Endothelial cell of umbilical vein (primary cell): ENCODE results near the gene SEMA3G. TPM values are rescaled to one million over a fixed set of nuclear protein-coding genes. Genes with fewer than 3 reads are reported as not detected.

Experiments
- BruUV-seq: library from RNA; stranded (reverse); fragments of 400-500 nt; replicated peaks from 2 replicates; lab custom pipeline; 2021; lab: Mats Ljungman, UMichigan
- CTCF ChIA-PET: fragments of 300-600, 350-600 bp; sonication (Branson Sonifier 250); formaldehyde crosslinking; loops from one replicate; lab custom pipeline; 2021; ENCODE audit warnings: antibody characterized with exemption, inconsistent platforms; lab: Charles Lee
- POLR2A ChIA-PET: fragments of 300-600, 350-600 bp; sonication (Branson Sonifier 250); formaldehyde crosslinking; loops from one replicate; lab custom pipeline; 2021; ENCODE audit warnings: antibody characterized with exemption, inconsistent platforms; lab: Charles Lee
- DNase-seq: peaks from one replicate; pipeline ENCODE4 v3.0.0-alpha.2; 2011; ENCODE audit warnings: low read depth, low spot score
- FAIRE-seq: peaks from 2 replicates; lab custom pipeline; 2011; peaks lifted over from hg19 to GRCh38; lab: Jason Lieb, UNC
- H2AFZ ChIP-seq: 2 replicates; pipeline ENCODE4 v1.6.0; 2012; ENCODE audit warnings: low read depth, low read length, control low read depth, inconsistent platforms
- H3K27ac ChIP-seq: 2 replicates; pipeline ENCODE4 v1.5.1; 2011; ENCODE audit warnings: low read depth, mild to moderate bottlenecking, control low read depth, low read length, moderate library complexity; ENCODE audit not compliant: insufficient read depth
- H3K27me3 ChIP-seq, 2 experiments: 2 replicates each; pipeline versions ENCODE4 v1.6.0 to v1.6.1; 2011; ENCODE audit warnings: low read length in 2 of 2, mixed read lengths in 1 of 2; ENCODE audit not compliant: control insufficient read depth in 2 of 2, insufficient read depth in 2 of 2
- H3K36me3 ChIP-seq, 2 experiments: 2 replicates in 1 of 2; 3 replicates in 1 of 2; pipeline ENCODE4 v1.5.1; 2011; ENCODE audit warnings: low read length in 2 of 2, mild to moderate bottlenecking in 1 of 2, moderate library complexity in 1 of 2; ENCODE audit not compliant: control insufficient read depth in 2 of 2, insufficient read depth in 2 of 2; ENCODE audit errors: extremely low read depth in 1 of 2
- H3K4me1 ChIP-seq: 3 replicates; pipeline ENCODE4 v1.5.1; 2011; ENCODE audit warnings: mild to moderate bottlenecking, low read length; ENCODE audit not compliant: control insufficient read depth, insufficient read depth; ENCODE audit errors: extremely low read depth
- H3K4me2 ChIP-seq: 2 replicates; pipeline ENCODE4 v1.6.1; 2011; ENCODE audit warnings: low read length, control low read depth, mixed read lengths; ENCODE audit not compliant: insufficient read depth
- H3K4me3 ChIP-seq, 3 experiments: fragments of 200-600 bp in 1 of 3; sonication (generic), shearing (Covaris generic) in 1 of 3; replicated peaks in 1 of 3; 2 replicates each; pipeline ENCODE4 v1.5.1; 2011 to 2016; ENCODE audit warnings: control low read depth in 3 of 3, low read length in 3 of 3, mild to moderate bottlenecking in 2 of 3, inconsistent platforms in 1 of 3, low read depth in 1 of 3, moderate library complexity in 1 of 3; ENCODE audit not compliant: insufficient read depth in 1 of 3
- H3K79me2 ChIP-seq: 2 replicates; pipeline ENCODE4 v1.6.0; 2012; ENCODE audit warnings: low read length, inconsistent platforms; ENCODE audit not compliant: control insufficient read depth, insufficient read depth
- H3K9ac ChIP-seq: replicated peaks from 2 replicates; pipeline ENCODE3; 2011; ENCODE audit warnings: low read length, control low read depth; ENCODE audit not compliant: insufficient read depth; ENCODE audit errors: extremely low read depth
- H3K9me1 ChIP-seq: replicated peaks from 3 replicates; pipeline ENCODE4 v1.6.0; 2011; ENCODE audit warnings: mild to moderate bottlenecking, low read length; ENCODE audit not compliant: control insufficient read depth, insufficient read depth; ENCODE audit errors: extremely low read depth
- H3K9me3 ChIP-seq: replicated peaks from 2 replicates; pipeline ENCODE4 v1.5.1; 2012; ENCODE audit warnings: low read length, inconsistent platforms; ENCODE audit not compliant: control insufficient read depth, insufficient read depth
- H4K20me1 ChIP-seq: replicated peaks from 2 replicates; pipeline ENCODE3; 2011; ENCODE audit warnings: mild to moderate bottlenecking, low read length; ENCODE audit not compliant: control insufficient read depth, insufficient read depth; ENCODE audit errors: extremely low read depth
- EZH2 ChIP-seq: IDR thresholded peaks from 2 replicates; pipeline ENCODE4 v1.6.1; 2012; ENCODE audit warnings: borderline replicate concordance, low read depth, mild to moderate bottlenecking, moderate library complexity, low read length, inconsistent platforms; ENCODE audit not compliant: severe bottlenecking
- FOS ChIP-seq: IDR thresholded peaks from 2 replicates; pipeline ENCODE4 v1.6.1; 2011; ENCODE audit warnings: mild to moderate bottlenecking, low read length, moderate library complexity, borderline replicate concordance; ENCODE audit not compliant: insufficient read depth
- GATA2 ChIP-seq: IDR thresholded peaks from 2 replicates; pipeline ENCODE4 v1.7.0; 2011; ENCODE audit warnings: low read depth, mild to moderate bottlenecking, moderate library complexity, mixed read lengths, low read length; ENCODE audit not compliant: insufficient read length, insufficient read depth
- JUN ChIP-seq: IDR thresholded peaks from 2 replicates; pipeline ENCODE4 v1.6.1; 2011; ENCODE audit warnings: borderline replicate concordance, low read depth; ENCODE audit not compliant: insufficient read length, insufficient read depth
- MAX ChIP-seq: IDR thresholded peaks from 2 replicates; pipeline ENCODE4 v1.6.1; 2011; ENCODE audit not compliant: insufficient read depth, insufficient read length
- MYC ChIP-seq: IDR thresholded peaks from one replicate; pipeline ENCODE4 v1.6.1; 2011; ENCODE audit warnings: mild to moderate bottlenecking, low read depth, low read length
- POLR2A ChIP-seq: IDR thresholded peaks from 2 replicates; pipeline ENCODE4 v1.6.1; 2012; ENCODE audit warnings: low read depth, mild to moderate bottlenecking, control low read depth, low read length
- POLR2AphosphoS5 ChIP-seq: IDR thresholded peaks from 2 replicates; pipeline ENCODE4 v1.6.1; 2012; ENCODE audit warnings: low read depth, mild to moderate bottlenecking, control low read depth, low read length, moderate library complexity; ENCODE audit not compliant: insufficient read depth
- dilution Hi-C: fragments of 300-500 bp; cut with MboI; formaldehyde crosslinking; loops from one replicate; pipeline ENCODE4 v1.15.0; 2019; ENCODE audit warnings: low sequenced_read_pairs; ENCODE audit not compliant: extremely low pct_ligation_motif_present
- intact Hi-C: fragments of 100-400 bp; cut with micrococcal nuclease; formaldehyde crosslinking; loops from one replicate; pipeline ENCODE4 v1.10.0; 2022
- polyA plus RNA-seq, 4 experiments: library from polyadenylated mRNA; depleted of rRNA in 3 of 4; stranded (reverse) in 3 of 4; unstranded in 1 of 4; fragments of >200 nt; gene quantifications; 2 replicates each; pipeline versions ENCODE4 v1.2.1 to v1.2.3, GENCODE V29; 2011 to 2012; ENCODE audit warnings: missing spikeins in 1 of 4
- total RNA-seq: library from RNA; stranded (reverse); gene quantifications from 2 replicates; pipeline ENCODE4 v1.2.3, GENCODE V29; 2021
- TF ChIP-seq, protein P1 (sequence below), 2 donors: IDR thresholded peaks; 1 replicate in 1 of 2; 2 replicates in 1 of 2; pipeline ENCODE4 v1.5.1; 2011; ENCODE audit warnings: low read length in 2 of 2, mild to moderate bottlenecking in 2 of 2, moderate library complexity in 2 of 2, control low read depth in 1 of 2, inconsistent platforms in 1 of 2, low read depth in 1 of 2; ENCODE audit not compliant: insufficient read depth in 1 of 2; ENCODE audit errors: extremely low read depth in 1 of 2

Gene SEMA3G
- total and polyA plus RNA-seq, 2 donors (not counting 3 experiments of a cell fraction or from before 2014, with no cell fraction given), result 22.6 to 27.9 TPM

DNA sequence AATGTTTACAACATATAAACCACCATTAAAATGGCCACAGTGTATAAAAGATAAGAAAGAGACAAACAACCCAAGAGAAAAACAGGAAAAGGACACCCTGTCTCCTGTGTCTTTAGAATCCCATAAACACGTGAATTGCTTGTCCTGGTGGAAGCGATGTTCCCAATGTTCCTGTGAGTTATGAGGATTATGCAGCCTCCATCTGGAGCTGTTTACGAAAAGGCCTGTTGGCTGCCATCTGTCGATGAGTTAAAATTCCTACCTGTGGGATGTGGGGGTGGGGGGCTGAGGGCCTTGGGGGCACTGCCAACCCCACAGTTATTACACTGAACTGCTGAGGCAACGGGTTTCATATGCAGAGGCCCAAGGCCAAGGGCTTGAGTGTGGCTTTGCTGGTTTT is 24.1 kb upstream of the SEMA3G start:
- Histone ChIP-seq H4K20me1 (no peaks in the 10 kb centered on the region), H3K4me3 (no peak overlapping the region), H3K4me1 (no peaks in the 10 kb centered on the region), H2AFZ (no peak overlapping the region), H3K27me3 (no peaks in the 10 kb centered on the region), H3K36me3 (peaks cover 10 to 33% of the 10 kb centered on the region in 2 experiments), H3K79me2 (peaks cover 19% of the 10 kb centered on the region), H3K9ac (no peak overlapping the region), H3K27ac (no peak overlapping the region), H3K9me1 (no peaks in the 10 kb centered on the region), H3K4me2 (no peak overlapping the region), H3K9me3 (no peaks in the 10 kb centered on the region)
- POLR2A ChIA-PET, result no interaction called here
- intact Hi-C loops, result no loop called here
- DNase-seq (peak; percentile 37), FAIRE-seq (peak; percentile 59)
- dilution Hi-C loops, result no loop called here
- CTCF ChIA-PET, result interaction anchor here (0.6 to 5.2 kb wide), 3 partner anchors 22 to 41 kb away, joined by 3 to 29 read pairs (median 3); partner anchors contain the start of gene STAB1
- BruUV-seq, result no TSS peak
- no peak for TF ChIP-seq JUN
- TF ChIP-seq, protein P1, sequence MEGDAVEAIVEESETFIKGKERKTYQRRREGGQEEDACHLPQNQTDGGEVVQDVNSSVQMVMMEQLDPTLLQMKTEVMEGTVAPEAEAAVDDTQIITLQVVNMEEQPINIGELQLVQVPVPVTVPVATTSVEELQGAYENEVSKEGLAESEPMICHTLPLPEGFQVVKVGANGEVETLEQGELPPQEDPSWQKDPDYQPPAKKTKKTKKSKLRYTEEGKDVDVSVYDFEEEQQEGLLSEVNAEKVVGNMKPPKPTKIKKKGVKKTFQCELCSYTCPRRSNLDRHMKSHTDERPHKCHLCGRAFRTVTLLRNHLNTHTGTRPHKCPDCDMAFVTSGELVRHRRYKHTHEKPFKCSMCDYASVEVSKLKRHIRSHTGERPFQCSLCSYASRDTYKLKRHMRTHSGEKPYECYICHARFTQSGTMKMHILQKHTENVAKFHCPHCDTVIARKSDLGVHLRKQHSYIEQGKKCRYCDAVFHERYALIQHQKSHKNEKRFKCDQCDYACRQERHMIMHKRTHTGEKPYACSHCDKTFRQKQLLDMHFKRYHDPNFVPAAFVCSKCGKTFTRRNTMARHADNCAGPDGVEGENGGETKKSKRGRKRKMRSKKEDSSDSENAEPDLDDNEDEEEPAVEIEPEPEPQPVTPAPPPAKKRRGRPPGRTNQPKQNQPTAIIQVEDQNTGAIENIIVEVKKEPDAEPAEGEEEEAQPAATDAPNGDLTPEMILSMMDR (IDR thresholded peaks at IDR 0.05; ENCODE audit: extremely low read depth in 1 of 2, insufficient read depth in 1 of 2, low read depth in 1 of 2, low read length in 2 of 2), result no peak
- no peak for TF ChIP-seq FOS
- TF ChIP-seq MYC, result no peak
- TF ChIP-seq GATA2, result no peak
- no peak for TF ChIP-seq EZH2
- no peak for TF ChIP-seq MAX
- no peak for TF ChIP-seq POLR2AphosphoS5
- TF ChIP-seq POLR2A, result no peak
